NCI-H2196 treated with DMSO at 0.1 percent for 48 hours (cell line): Measurements from ENCODE around the gene TSPAN8.
A peak's percentile ranks its signal among the peaks of the same experiment; 100 is the strongest.
"Not testable (repeated sequence)": the region's sequence is repeated elsewhere in the genome, so short reads cannot be mapped to it uniquely, and the experiment has no call there.

ENCODE experiments used
- DNase-seq: peaks from one replicate; lab custom pipeline; 2025; ENCODE audit not compliant: unreplicated experiment; lab: John Stamatoyannopoulos, UW

TSPAN8 gene

DNA sequence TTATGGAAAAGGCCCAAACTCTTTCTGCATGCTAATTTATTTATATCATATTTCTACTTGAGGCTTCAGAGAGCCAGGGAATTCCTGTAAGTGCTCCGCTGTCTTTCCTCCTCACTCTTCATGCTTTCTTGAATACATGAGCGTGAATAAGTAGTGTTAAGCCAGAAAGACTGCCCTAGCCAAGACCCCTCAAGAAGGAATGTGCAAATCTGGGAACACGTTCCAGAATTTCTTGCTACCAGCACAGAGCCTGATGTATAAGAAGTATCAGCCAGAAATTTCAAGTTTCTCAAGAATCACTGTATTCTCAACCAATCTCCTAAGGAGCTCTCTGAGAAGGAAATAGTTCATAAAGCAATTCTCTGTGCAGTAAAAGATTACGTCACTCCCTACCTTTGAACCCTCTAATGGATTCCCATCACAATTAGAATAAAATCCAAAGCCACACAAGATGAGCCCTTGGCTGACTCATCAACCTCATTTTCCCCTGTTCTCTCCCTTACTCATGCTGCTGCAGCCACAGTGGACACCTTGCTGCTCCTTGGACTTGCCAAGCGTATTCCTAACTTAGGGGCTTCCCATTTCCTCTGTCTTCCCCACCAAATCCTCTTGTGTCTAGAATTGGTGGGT lies 6.9 kb upstream of the TSPAN8 start:
- DNase-seq = no peak

GRCh38 chr12:71164166-71164565 lies 6.4 kb upstream of the TSPAN8 start:
- DNase-seq = no peak

- DNase-seq = peak; percentile 15
These were observed 5.3 kb upstream of the TSPAN8 start for GRCh38 chr12:71162832-71163763.

- no peak for DNase-seq
These were observed 3.8 kb upstream of the TSPAN8 start for GRCh38 chr12:71161591-71161990.

GRCh38 chr12:71160585-71160984 lies 2.8 kb upstream of the TSPAN8 start:
- no peak for DNase-seq

- no peak for DNase-seq
These were observed 2.1 kb upstream of the TSPAN8 start for GRCh38 chr12:71159878-71160277.

GRCh38 chr12:71159264-71159663 lies 1.5 kb upstream of the TSPAN8 start:
- DNase-seq = no peak

DNA sequence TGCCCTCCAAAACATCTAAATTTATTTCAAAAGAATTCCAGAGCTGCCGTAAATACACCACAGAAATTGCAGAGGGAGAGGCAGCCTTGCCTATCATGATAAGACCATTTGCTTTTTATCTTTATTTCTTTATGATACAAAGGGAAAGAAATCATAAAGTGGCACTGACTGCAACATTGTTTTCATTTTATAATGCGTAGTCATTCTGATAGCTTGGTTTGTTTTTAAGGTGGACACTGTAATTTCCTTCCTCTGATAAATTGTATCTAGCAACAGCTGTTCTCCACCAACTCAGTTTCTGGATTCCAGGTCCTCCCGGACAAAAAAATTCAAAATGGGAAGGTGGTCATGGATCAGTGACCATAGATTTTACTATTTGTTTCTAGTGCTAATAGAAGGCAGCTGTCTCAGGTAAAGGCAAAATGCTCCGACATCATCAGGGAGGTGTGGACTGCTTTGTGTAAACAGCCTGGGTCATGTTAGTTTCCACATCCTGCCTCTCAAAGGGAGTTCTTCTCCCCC lies 623 bp upstream of the TSPAN8 start:
- DNase-seq = peak; percentile 52

GRCh38 chr12:71155225-71155624 lies 2.6 kb downstream of the TSPAN8 start:
- no peak for DNase-seq

GRCh38 chr12:71152851-71153250 lies 4.9 kb downstream of the TSPAN8 start:
- DNase-seq = no peak

- not testable (repeated sequence) for DNase-seq
These were observed 7.8 kb downstream of the TSPAN8 start for GRCh38 chr12:71150041-71150440.

- DNase-seq = no peak
These were observed 13.1 kb downstream of the TSPAN8 start for GRCh38 chr12:71144682-71145081.

GRCh38 chr12:71142956-71143355 lies 14.8 kb downstream of the TSPAN8 start:
- no peak for DNase-seq

- DNase-seq = no peak
These were observed 15.8 kb downstream of the TSPAN8 start for GRCh38 chr12:71142016-71142415.

- DNase-seq = no peak
These were observed 16.3 kb downstream of the TSPAN8 start for GRCh38 chr12:71141378-71141926.

- DNase-seq = no peak
These were observed 18.6 kb downstream of the TSPAN8 start for GRCh38 chr12:71139153-71139735.

- DNase-seq = no peak
These were observed 19.8 kb downstream of the TSPAN8 start for GRCh38 chr12:71138011-71138410.

- no peak for DNase-seq
These were observed 22.0 kb downstream of the TSPAN8 start for GRCh38 chr12:71135812-71136176.

- DNase-seq = no peak
These were observed 22.6 kb downstream of the TSPAN8 start for GRCh38 chr12:71135077-71135811.

GRCh38 chr12:71134405-71134804 lies 23.4 kb downstream of the TSPAN8 start:
- DNase-seq = no peak

DNA sequence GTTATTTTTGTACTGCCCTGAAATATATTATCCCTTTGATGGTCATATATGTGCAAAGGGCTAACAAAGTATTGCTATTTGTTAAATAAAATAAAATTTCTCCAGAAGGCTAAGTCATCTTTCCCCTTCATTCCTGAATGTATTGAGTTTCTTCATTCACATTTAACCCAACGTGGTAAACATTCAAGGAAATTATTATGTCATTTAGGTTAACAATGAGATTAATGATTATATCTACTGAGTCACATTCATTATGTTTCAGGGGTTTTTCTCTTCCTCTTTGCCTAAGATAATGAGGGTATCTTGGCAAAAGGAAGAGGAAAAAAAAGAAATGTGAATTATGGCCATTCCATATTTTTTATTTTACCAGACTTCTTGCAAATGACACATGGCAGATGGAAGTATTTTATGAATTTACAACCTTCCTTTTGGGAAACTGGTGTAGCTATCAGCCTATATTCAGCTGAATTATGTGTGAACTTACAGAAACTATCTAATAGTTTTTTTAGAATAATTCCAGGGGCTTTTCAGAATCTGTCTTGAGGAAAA lies 27.2 kb downstream of the TSPAN8 start:
- no peak for DNase-seq
